Hepatocyte (in vitro differentiated cells): ENCODE results near the gene GSS. TPM values are rescaled to one million over a fixed set of nuclear protein-coding genes. Genes with fewer than 3 reads are reported as not detected.

Experiments used
- DNase-seq: peaks from one replicate; pipeline ENCODE4 v3.0.0-alpha.2; 2016; ENCODE audit warnings: low spot score
- H2AFZ ChIP-seq: fragments of 200-600 bp; sonication (generic); 2 replicates; pipeline ENCODE4 v1.6.0; 2016; ENCODE audit warnings: antibody characterized with exemption, mild to moderate bottlenecking
- H3K27ac ChIP-seq: fragments of 200-600 bp; sonication (generic); 2 replicates; pipeline ENCODE4 v1.5.1; 2016; ENCODE audit warnings: mild to moderate bottlenecking
- H3K27me3 ChIP-seq: fragments of 200-600 bp; sonication (generic); 2 replicates; pipeline ENCODE4 v1.6.1; 2016
- H3K36me3 ChIP-seq: fragments of 200-600 bp; sonication (generic); replicated peaks from 2 replicates; pipeline ENCODE4 v1.5.1; 2016; ENCODE audit warnings: low read depth; ENCODE audit not compliant: insufficient read depth
- H3K4me1 ChIP-seq: fragments of 200-600 bp; sonication (generic); 2 replicates; pipeline ENCODE4 v1.5.1; 2016; ENCODE audit warnings: mild to moderate bottlenecking, moderate library complexity; ENCODE audit not compliant: insufficient read depth
- H3K4me2 ChIP-seq: fragments of 200-600 bp; sonication (generic); 2 replicates; pipeline ENCODE4 v1.6.0; 2016
- H3K4me3 ChIP-seq: fragments of 200-600 bp; sonication (generic); 2 replicates; pipeline ENCODE4 v1.5.1; 2016; ENCODE audit warnings: mild to moderate bottlenecking
- H3K79me2 ChIP-seq: fragments of 200-600 bp; sonication (generic); 2 replicates; pipeline ENCODE4 v1.6.0; 2017; ENCODE audit warnings: mild to moderate bottlenecking
- H3K9me2 ChIP-seq: fragments of 200-600 bp; sonication (generic); replicated peaks from 2 replicates; pipeline ENCODE4 v1.6.0; 2017; ENCODE audit warnings: mild to moderate bottlenecking; ENCODE audit not compliant: insufficient read depth
- H3K9me3 ChIP-seq: fragments of 200-600 bp; sonication (generic); 2 replicates; pipeline ENCODE4 v1.5.1; 2016; ENCODE audit warnings: low read depth, mild to moderate bottlenecking
- H4K20me1 ChIP-seq: fragments of 200-600 bp; sonication (generic); 2 replicates; pipeline ENCODE4 v1.6.0; 2016; ENCODE audit warnings: mild to moderate bottlenecking; ENCODE audit not compliant: insufficient read depth, poor library complexity, severe bottlenecking
- EZH2 ChIP-seq: fragments of 200-600 bp; sonication (generic); IDR thresholded peaks from 2 replicates; pipeline ENCODE4 v1.6.1; 2016; ENCODE audit warnings: antibody characterized with exemption, mild to moderate bottlenecking, borderline replicate concordance
- EZH2phosphoT487 ChIP-seq: fragments of 200-600 bp; sonication (generic); IDR thresholded peaks from one replicate; pipeline ENCODE4 v1.6.1; 2018; ENCODE audit warnings: antibody characterized with exemption, mild to moderate bottlenecking, low read depth, moderate library complexity; ENCODE audit not compliant: unreplicated experiment, severe bottlenecking
- WGBS: methylation state at CpG from one replicate; pipeline ENCODE4 v1.1.6; 2016; ENCODE audit warnings: low lambda C conversion rate; ENCODE audit errors: missing lambda C conversion rate; 5-methylcytosine and 5-hydroxymethylcytosine counted together
- polyA plus RNA-seq: library from polyadenylated mRNA; unstranded; fragments of >200 nt; fragmentation: Nextera tagmentation; extraction: Ambion mirVana; gene quantifications from 2 replicates; pipeline ENCODE4 v1.2.1, GENCODE V29; 2016
- total RNA-seq: library from RNA; depleted of rRNA; stranded (reverse); fragments of >200 nt; gene quantifications from 2 replicates; pipeline ENCODE4 v1.2.3, GENCODE V29; 2014
- TF ChIP-seq, protein P1 (sequence below): fragments of 200-600 bp; sonication (generic); IDR thresholded peaks from 2 replicates; pipeline ENCODE4 v1.5.1; 2016; ENCODE audit warnings: antibody characterized with exemption, mild to moderate bottlenecking; ENCODE audit not compliant: poor library complexity

The GSS gene
- 41.2 and 46.2 TPM in 2 replicates for total RNA-seq
- 45.2 and 54.7 TPM in 2 replicates for polyA plus RNA-seq

DNA sequence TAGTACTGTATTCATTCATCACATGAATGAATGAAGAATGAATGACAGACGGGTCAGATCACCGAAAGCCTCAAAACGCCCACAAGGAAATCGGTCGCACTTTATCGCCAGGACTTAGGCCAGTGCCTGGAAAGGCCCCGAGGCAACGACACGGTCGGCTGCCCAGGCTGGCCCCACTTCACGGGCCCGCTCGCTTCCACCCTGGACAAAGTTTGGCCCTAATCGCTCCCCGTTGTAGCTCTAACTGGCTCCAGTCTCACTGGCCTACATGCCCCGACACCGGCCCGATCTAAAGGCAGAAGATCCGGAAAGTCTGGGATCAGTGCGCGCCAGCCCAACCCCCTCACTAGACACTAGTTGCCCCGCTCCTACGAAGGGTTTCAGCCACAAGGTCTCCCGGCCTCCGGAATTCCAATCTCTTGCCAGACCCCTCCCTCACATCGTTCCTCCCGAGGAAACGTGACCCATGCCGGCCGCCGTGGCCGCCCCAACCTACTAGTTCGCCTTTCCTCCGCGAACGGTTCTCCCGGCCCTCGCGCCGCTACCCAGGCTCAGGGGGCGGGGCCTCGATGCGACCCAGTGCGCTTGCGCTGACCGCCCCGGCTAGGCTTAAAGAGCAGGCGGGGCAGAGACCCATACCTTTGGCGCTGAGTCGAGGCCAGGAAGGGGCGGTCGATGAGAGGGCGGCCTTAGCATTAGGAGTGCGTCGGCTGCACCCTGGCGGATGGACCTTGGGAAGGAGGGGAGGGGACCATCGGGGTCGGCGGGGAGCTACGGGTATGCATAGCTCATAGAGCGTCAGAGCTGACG, at the start of gene GSS, which contains the start of gene MYH7B:
GSS (minus strand) TSS at position 576 of the 810 bp plus-strand sequence. CDS start 3,954 bp downstream, outside the sequence.
MYH7B (plus strand) TSS at position 638 of the 810 bp plus-strand sequence. CDS start 22,138 bp downstream, outside the sequence.
- Histone ChIP-seq H3K36me3 (no peaks in the 10 kb centered on the region), H3K27me3 (no peaks in the 10 kb centered on the region), H3K27ac (peak within 1 kb of the TSS; percentile 88), H3K9me3 (no peaks in the 10 kb centered on the region), H3K9me2 (no peaks in the 10 kb centered on the region), H3K4me3 (peak within 1 kb of the TSS; percentile 53), H3K4me1 (peaks cover 11% of the 10 kb centered on the region), H4K20me1 (no peaks in the 10 kb centered on the region), H3K79me2 (peaks cover 8% of the 10 kb centered on the region), H3K4me2 (peak within 1 kb of the TSS; percentile 88), H2AFZ (peak within 1 kb of the TSS; percentile 73)
- 1% methylated on average over 55 of the region's 62 CpGs for WGBS
- peak; percentile 98 for DNase-seq
- TF ChIP-seq EZH2 = no peak
- TF ChIP-seq, protein P1, sequence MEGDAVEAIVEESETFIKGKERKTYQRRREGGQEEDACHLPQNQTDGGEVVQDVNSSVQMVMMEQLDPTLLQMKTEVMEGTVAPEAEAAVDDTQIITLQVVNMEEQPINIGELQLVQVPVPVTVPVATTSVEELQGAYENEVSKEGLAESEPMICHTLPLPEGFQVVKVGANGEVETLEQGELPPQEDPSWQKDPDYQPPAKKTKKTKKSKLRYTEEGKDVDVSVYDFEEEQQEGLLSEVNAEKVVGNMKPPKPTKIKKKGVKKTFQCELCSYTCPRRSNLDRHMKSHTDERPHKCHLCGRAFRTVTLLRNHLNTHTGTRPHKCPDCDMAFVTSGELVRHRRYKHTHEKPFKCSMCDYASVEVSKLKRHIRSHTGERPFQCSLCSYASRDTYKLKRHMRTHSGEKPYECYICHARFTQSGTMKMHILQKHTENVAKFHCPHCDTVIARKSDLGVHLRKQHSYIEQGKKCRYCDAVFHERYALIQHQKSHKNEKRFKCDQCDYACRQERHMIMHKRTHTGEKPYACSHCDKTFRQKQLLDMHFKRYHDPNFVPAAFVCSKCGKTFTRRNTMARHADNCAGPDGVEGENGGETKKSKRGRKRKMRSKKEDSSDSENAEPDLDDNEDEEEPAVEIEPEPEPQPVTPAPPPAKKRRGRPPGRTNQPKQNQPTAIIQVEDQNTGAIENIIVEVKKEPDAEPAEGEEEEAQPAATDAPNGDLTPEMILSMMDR = peak; percentile 55

DNA sequence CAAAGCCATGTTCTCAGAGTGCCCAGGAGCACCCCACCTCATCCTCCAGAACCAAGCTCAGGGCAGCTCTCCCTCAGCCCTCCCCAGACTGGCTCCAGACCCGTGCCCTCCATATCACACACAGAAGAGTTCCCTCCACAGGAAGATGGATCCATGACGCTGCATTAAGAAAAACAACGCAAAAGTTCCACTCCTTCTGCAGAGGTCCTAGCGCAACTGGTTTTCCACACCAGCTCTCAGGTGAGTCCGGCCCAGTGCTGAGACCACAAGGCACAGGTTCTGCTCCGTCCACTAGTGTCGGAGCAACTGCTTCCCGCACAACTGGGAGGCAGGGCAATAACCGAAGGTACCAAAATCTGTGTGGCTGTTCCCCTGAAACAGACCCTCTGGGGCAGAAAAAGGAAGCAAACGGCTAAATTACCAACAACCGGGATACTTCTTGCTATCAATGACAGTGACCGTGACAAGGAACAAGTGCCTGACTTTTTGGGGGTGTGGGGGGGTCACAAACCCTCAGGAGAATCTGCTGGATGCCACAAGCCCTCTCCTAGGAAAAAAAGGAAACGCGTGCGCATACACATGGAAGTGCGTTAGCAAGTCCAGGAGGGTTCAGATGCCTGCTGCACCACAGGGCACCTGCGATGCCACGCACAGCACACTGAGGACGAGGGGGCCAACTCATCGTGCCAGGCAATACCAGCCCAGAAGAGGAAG, 49.3 kb upstream of the GSS start:
- H3K36me3 ChIP-seq = no peaks in the 10 kb centered on the region

DNA sequence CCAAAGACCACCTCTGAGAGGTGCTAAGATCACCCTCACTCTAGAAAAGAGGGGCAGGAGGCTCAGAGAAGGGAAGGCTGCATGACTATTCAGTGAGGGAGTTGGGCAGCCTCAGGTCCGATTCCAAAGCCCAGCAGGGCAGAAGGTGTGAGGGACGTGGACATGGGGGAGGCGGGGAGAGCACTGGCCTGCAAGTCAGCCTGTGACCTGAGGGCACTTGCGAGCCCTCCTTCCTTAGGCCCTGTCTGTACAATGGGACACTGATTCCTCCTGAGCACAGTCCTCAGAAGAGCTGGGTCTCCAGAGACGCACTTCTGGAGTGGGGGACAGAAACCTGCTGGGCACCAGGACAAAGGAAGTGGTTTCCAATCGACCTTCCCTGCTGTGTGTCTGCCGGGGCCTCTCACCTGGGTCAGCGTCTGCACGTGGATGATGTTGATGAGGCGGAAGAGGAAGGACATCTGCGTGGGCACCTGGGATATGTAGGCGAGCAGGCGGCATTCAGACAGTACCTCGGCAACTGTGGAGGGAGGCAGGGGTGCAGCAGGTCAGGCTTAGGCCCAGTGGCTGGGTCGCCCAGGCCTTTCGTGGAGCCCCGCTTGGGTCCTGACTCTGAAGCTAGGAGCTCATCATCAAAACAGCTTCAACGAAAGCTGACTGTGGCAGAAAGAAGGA, 48.6 kb upstream of the GSS start:
- H4K20me1 ChIP-seq = no peaks in the 10 kb centered on the region
- no peak for DNase-seq
- no peak overlapping the region for H3K27ac ChIP-seq
- no peak overlapping the region for H3K4me2 ChIP-seq
- TF ChIP-seq EZH2 = no peak
- TF ChIP-seq EZH2phosphoT487 = no peak
- TF ChIP-seq, protein P1 = no peak
- H3K36me3 ChIP-seq = no peaks in the 10 kb centered on the region
- H3K4me3 ChIP-seq = no peak overlapping the region
- H2AFZ ChIP-seq = no peak overlapping the region
- H3K27me3 ChIP-seq = no peaks in the 10 kb centered on the region
- no peaks in the 10 kb centered on the region for H3K79me2 ChIP-seq
- no peaks in the 10 kb centered on the region for H3K9me3 ChIP-seq
- no peaks in the 10 kb centered on the region for H3K4me1 ChIP-seq
- 88% methylated on average over 18 of the region's 18 CpGs for WGBS
- H3K9me2 ChIP-seq = no peaks in the 10 kb centered on the region

More for the DNA sequence above, 49.3 kb upstream of the GSS start:
- no peaks in the 10 kb centered on the region for H3K79me2 ChIP-seq
- no peaks in the 10 kb centered on the region for H4K20me1 ChIP-seq
- TF ChIP-seq EZH2phosphoT487 = no peak
- TF ChIP-seq, protein P1 = no peak
- no peak for TF ChIP-seq EZH2
- H3K4me2 ChIP-seq = no peak overlapping the region
- H3K4me3 ChIP-seq = no peak overlapping the region
- no peak overlapping the region for H3K27ac ChIP-seq
- H3K9me3 ChIP-seq = no peaks in the 10 kb centered on the region
- DNase-seq = no peak
- H2AFZ ChIP-seq = no peak overlapping the region
- no peaks in the 10 kb centered on the region for H3K27me3 ChIP-seq
- 97% methylated on average over 20 of the region's 20 CpGs for WGBS
- H3K9me2 ChIP-seq = no peaks in the 10 kb centered on the region
- H3K4me1 ChIP-seq = no peaks in the 10 kb centered on the region
